ES-I3 (cell line): ENCODE data around the gene POLR3A.

ENCODE experiments used
- H3K36me3 ChIP-seq: 2 replicates; pipeline ENCODE4 v1.6.1; 2013; ENCODE audit warnings: mild to moderate bottlenecking, low read length, control low read depth, moderate library complexity; ENCODE audit not compliant: insufficient read depth
- H3K4me1 ChIP-seq: 2 replicates; pipeline ENCODE4 v1.6.1; 2013; ENCODE audit warnings: mild to moderate bottlenecking, control low read depth, low read length; ENCODE audit not compliant: insufficient read depth
- H3K9ac ChIP-seq: 2 replicates; pipeline ENCODE4 v1.6.1; 2013; ENCODE audit warnings: low read depth, mild to moderate bottlenecking, low read length, moderate library complexity
- H3K9me3 ChIP-seq: 2 replicates; pipeline ENCODE4 v1.6.1; 2013; ENCODE audit warnings: mild to moderate bottlenecking, low read length, moderate library complexity; ENCODE audit not compliant: control insufficient read depth, insufficient read depth

POLR3A gene

DNA sequence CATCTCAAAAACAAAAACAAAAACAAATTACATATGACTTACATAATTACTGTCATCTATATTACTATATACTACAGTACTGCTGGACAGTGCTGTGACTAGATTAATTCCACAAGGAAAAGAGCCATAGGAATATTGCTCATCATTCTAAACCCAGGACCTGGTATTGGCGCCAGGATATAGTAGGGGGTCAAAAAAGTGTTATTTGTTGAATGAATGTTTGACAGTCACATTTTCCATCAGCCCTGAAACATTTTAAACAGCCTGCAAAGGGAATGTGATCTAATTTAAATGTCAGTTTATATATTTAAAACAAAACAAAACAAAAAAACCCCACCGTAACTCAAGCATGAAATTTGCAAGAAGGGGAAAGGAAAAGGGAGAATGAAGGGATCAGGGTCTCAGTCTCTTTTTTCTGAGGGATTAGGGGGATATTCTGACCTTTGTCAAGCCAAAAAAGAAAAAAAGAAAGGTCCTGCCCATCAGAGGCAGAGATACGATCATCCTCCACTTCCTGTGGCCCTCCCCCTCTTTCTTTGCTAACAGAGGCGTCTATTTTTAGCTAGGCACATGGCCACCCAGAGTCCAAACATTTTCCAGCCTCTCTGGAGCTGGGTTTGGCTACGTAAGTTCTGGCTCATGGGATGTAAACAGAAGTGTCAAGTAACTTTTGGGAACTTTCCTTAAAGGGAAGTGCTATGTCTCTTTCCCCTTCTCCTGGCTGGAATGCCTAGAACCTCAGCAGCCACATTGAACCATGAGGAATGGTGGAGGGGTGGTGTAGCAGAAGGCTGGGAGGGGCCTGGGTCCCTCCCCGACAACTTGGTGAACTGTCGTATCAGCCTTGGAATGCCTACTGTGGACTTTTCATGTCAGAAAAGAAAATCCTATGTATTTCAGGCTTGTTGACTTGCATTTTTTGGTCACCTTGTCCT lies 58.2 kb downstream of the POLR3A start:
- Histone ChIP-seq H3K4me1 (peaks cover 14% of the 10 kb centered on the region), H3K36me3 (no peaks in the 10 kb centered on the region), H3K9ac (no peak overlapping the region), H3K9me3 (peaks cover 2% of the 10 kb centered on the region; the same call in 1 of the 2 replicates)

DNA sequence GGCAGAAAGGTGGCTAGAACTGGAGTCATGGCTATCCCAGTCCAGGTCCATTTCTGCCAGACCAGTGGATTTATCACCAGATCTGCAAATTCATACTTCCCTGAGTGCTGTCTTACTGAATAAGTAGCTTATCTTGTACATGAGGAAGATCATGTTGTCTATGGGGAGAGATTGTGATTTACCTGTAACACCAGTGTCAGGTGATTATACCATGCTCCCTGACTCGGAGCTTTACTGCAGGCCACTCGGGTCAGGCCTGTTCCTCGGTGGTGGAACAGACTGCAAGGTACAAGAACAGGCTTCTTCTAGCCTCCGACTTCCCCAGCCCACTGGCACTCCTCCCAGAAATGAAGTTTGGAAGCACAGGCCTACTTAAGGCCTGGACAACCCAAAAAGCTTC lies 60.2 kb downstream of the POLR3A start:
- no peak overlapping the region for H3K9ac ChIP-seq
- H3K4me1 ChIP-seq: peaks cover 11% of the 10 kb centered on the region
- no peaks in the 10 kb centered on the region for H3K36me3 ChIP-seq
- H3K9me3 ChIP-seq: peaks cover 4% of the 10 kb centered on the region; the same call in 1 of the 2 replicates

DNA sequence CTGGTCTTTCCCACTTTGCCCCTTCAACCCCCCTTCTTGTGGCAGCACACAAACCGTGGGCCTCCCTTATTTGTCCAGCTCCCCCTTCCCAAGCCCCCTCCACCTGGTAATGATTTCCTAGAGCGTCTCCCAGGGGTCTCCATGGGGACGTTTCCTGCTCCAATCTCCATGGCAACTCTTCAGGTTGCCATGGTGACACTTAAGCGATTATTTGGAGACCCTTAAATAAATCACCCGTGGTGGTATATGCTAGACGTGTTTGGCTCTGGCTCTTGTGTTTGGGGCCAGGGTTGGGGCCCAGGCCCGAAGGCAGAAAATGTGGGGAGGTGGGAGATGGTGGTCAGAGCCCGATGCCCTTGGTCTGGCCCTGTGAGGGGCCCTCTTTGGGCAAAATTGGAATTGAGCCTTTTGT lies 61.7 kb downstream of the POLR3A start:
- H3K9me3 ChIP-seq: peaks cover 8% of the 10 kb centered on the region
- no peaks in the 10 kb centered on the region for H3K36me3 ChIP-seq
- H3K9ac ChIP-seq: no peak overlapping the region
- peaks cover 11% of the 10 kb centered on the region for H3K4me1 ChIP-seq

- H3K9me3 ChIP-seq: peaks cover 8% of the 10 kb centered on the region
- H3K9ac ChIP-seq: no peak overlapping the region
- H3K4me1 ChIP-seq: no peaks in the 10 kb centered on the region; the same call in 1 of the 2 replicates
- H3K36me3 ChIP-seq: no peaks in the 10 kb centered on the region
Observed at GRCh38 chr10:77965294-77965693, 64.0 kb downstream of the POLR3A start.

DNA sequence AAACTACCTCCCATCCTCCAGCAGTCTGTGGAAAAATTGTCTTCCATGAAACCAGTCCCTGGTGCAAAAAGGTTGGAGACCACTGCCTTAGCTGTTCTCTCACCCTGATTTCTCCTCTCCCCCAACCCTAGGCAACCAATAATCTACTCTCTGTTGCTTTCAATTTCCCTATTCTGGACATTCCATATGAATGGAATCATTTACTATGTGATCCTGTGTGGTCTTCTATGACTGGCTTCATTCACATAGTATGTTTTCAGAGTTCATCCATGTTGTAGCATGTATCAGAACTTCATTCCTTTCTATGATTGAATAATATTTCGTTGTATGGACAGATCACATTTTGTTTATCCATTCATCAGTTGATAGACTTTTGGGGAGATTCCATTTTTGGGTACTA lies 64.5 kb downstream of the POLR3A start:
- H3K4me1 ChIP-seq: no peaks in the 10 kb centered on the region; the same call in 1 of the 2 replicates
- H3K36me3 ChIP-seq: no peaks in the 10 kb centered on the region
- no peak overlapping the region for H3K9ac ChIP-seq
- peaks cover 8% of the 10 kb centered on the region for H3K9me3 ChIP-seq

DNA sequence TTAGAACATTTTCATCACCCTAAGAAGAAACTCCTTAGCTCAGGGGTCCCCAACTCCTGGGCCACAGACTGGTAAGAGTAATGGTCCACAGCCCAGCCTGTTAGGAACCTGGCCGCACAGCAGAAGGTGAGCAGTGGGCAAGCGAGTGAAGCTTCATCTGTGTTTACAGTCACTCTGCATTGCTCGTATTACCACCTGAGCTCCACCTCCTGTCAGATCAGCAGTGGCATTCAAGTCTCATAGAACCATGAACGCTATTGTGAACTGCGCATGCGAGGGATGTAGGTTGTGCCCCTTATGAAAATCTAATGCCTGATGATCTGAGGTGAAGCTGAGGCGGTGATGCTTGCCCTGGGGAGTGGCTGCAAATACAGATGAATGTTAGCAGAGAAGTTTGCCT lies 65.4 kb downstream of the POLR3A start:
- Histone ChIP-seq H3K4me1 (no peaks in the 10 kb centered on the region; the same call in 1 of the 2 replicates), H3K9me3 (peaks cover 8% of the 10 kb centered on the region), H3K36me3 (no peaks in the 10 kb centered on the region), H3K9ac (no peak overlapping the region)

- H3K4me1 ChIP-seq: no peaks in the 10 kb centered on the region; the same call in 1 of the 2 replicates
- peaks cover 7% of the 10 kb centered on the region; the same call in 1 of the 2 replicates for H3K9me3 ChIP-seq
- H3K36me3 ChIP-seq: no peaks in the 10 kb centered on the region
- no peak overlapping the region for H3K9ac ChIP-seq
Observed at GRCh38 chr10:77962350-77963146, 66.8 kb downstream of the POLR3A start.

GRCh38 chr10:77961668-77962067 lies 67.6 kb downstream of the POLR3A start:
- Histone ChIP-seq H3K4me1 (no peaks in the 10 kb centered on the region; the same call in 1 of the 2 replicates), H3K9me3 (peaks cover 7% of the 10 kb centered on the region; the same call in 1 of the 2 replicates), H3K9ac (no peak overlapping the region), H3K36me3 (no peaks in the 10 kb centered on the region)

GRCh38 chr10:77960829-77961329 lies 68.4 kb downstream of the POLR3A start:
- no peak overlapping the region for H3K9ac ChIP-seq
- H3K9me3 ChIP-seq: peaks cover 7% of the 10 kb centered on the region; the same call in 1 of the 2 replicates
- no peaks in the 10 kb centered on the region; the same call in 1 of the 2 replicates for H3K4me1 ChIP-seq

DNA sequence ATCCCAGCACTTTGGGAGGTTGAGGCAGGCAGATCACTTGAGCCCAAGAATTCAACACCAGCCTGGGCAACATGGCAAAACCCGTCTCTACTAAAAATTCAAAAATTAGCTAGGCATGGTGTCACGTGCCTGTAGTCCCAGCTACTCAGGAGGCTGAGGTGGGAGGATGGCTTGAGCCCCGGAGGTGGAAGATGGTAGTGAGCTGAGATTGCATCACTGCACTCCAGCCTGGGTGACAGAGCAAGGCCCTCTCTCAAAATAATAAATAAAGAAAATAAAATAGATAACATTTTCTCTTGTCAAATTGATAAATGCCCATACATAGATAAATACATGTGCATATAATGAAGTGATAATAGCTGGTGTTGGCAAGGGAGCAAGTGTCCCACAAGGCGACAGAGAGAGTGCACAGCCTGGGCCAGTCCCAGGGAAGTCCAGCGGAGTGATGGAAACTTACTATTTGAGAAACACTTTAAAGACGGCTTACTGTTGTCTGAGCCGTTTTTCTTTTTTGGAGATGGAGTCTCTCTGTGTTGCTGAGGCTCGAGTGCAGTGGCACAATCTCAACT lies 69.3 kb downstream of the POLR3A start:
- H3K9me3 ChIP-seq: peaks cover 7% of the 10 kb centered on the region; the same call in 1 of the 2 replicates
- H3K4me1 ChIP-seq: no peaks in the 10 kb centered on the region; the same call in 1 of the 2 replicates
- H3K9ac ChIP-seq: no peak overlapping the region
- no peaks in the 10 kb centered on the region for H3K36me3 ChIP-seq

More at GRCh38 chr10:77960829-77961329, 68.4 kb downstream of the POLR3A start:
- H3K36me3 ChIP-seq: no peaks in the 10 kb centered on the region

GRCh38 chr10:77959384-77959783 lies 69.9 kb downstream of the POLR3A start:
- no peaks in the 10 kb centered on the region; the same call in 1 of the 2 replicates for H3K4me1 ChIP-seq
- H3K9me3 ChIP-seq: peaks cover 7% of the 10 kb centered on the region; the same call in 1 of the 2 replicates
- no peak overlapping the region for H3K9ac ChIP-seq
- H3K36me3 ChIP-seq: no peaks in the 10 kb centered on the region

DNA sequence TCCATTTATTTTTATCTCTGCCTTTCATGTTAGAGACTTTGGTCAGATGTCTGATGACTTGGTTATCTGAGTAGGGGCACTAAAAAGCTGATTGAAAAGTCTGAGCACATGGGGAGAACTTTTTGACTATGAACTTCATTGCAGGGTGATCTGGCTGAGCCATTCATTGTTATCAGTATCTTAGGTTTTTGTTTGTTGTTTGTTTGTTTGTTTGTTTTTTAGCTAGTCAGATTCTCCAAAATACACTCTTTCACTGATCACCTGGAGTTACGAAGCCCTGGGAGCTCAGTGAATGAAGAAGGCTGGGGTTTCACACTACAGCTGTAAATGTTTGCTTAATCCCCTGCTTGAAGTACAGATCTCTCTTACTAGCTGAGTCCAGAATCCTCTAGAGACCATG lies 74.2 kb downstream of the POLR3A start:
- Histone ChIP-seq H3K36me3 (no peaks in the 10 kb centered on the region), H3K4me1 (peaks cover 1% of the 10 kb centered on the region; the same call in 1 of the 2 replicates), H3K9ac (no peak overlapping the region), H3K9me3 (peaks cover 17% of the 10 kb centered on the region)

- H3K9me3 ChIP-seq: peaks cover 17% of the 10 kb centered on the region
- H3K4me1 ChIP-seq: peaks cover 17% of the 10 kb centered on the region
- H3K9ac ChIP-seq: peak overlapping the region; percentile 29; the same call in 1 of the 2 replicates
- no peaks in the 10 kb centered on the region for H3K36me3 ChIP-seq
Observed at GRCh38 chr10:77949167-77949566, 80.1 kb downstream of the POLR3A start.

DNA sequence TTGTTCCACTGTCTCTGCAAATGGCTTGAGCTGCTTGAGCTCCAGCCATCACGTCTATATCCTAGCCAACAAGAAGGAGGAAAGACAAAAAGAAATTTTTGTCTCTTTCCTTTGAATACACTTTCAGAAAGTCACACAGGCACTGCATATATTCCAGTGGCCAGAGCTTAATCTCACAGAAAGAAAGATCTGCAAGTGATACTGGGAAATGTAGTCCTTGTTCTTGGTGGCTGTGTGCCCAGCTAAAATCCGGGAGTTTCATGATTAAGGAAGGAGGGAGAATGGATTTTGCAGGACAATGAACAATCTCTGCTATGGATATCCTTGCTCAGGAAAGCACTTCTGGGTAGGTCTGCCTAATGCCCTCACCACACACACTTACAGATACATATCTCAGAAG lies 83.2 kb downstream of the POLR3A start:
- Histone ChIP-seq H3K36me3 (no peaks in the 10 kb centered on the region), H3K4me1 (peaks cover 21% of the 10 kb centered on the region), H3K9me3 (peaks cover 8% of the 10 kb centered on the region; the same call in 1 of the 2 replicates), H3K9ac (no peak overlapping the region)
